Embryonic facial prominence (tissue), 1 donor: ENCODE data around the gene FBLN2.

Experiments
- DNase-seq: peaks from one replicate; pipeline ENCODE4 v3.0.0-alpha.2; 2016; ENCODE audit errors: extremely low spot score

Gene FBLN2

GRCh38 chr3:13581485-13582365 lies 32.8 kb downstream of the FBLN2 start:
- no peak for DNase-seq

- DNase-seq: no peak
Measured at GRCh38 chr3:13582366-13583250, 33.7 kb downstream of the FBLN2 start.

GRCh38 chr3:13583251-13584180 lies 34.6 kb downstream of the FBLN2 start:
- DNase-seq: no peak

DNA sequence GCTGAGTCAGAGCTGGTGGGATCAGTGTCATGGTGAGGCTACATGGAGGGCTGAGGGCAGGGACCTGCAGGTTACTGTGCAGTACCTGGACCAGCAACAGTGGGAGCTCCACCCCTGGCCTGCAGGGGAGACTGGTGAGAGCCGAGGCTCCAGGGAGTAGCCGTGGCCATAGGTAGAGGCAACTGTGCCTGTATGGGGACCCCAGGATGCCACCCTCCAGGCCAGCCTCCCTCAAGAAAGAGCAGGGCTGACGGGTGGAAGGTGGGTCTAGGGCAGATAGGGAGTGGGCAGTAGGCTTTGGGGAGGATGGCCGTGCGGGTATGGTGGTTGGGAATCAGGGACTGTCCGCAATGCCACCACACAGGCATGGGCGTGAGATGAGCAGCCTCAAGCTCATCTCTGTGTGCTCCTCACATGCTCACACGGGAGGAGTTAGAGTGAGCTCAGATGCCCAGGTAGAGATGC lies 35.5 kb downstream of the FBLN2 start:
- DNase-seq: no peak

- DNase-seq: no peak
Measured at GRCh38 chr3:13584901-13585300, 36.0 kb downstream of the FBLN2 start.

DNA sequence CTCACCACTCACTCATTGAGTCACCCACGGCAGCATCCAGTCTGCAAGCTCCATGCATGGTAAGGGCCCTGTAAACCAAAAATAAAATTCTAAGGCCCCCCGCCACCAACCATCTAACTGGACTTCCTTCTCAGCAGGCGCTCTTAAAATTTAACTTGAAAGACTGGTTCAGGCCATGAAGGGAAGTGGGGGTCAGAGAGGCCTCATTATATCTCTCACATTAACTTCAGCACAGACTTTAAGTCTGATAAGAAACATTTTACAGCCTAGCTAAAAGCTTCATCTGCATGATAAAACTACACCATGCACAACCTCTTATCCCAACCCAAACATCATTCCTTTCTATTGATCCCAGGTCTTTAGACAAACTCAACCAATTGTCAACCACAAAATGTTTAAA lies 38.5 kb downstream of the FBLN2 start:
- DNase-seq: no peak

GRCh38 chr3:13588221-13588701 lies 39.3 kb downstream of the FBLN2 start:
- no peak for DNase-seq

GRCh38 chr3:13588993-13589392 lies 40.1 kb downstream of the FBLN2 start:
- no peak for DNase-seq

DNA sequence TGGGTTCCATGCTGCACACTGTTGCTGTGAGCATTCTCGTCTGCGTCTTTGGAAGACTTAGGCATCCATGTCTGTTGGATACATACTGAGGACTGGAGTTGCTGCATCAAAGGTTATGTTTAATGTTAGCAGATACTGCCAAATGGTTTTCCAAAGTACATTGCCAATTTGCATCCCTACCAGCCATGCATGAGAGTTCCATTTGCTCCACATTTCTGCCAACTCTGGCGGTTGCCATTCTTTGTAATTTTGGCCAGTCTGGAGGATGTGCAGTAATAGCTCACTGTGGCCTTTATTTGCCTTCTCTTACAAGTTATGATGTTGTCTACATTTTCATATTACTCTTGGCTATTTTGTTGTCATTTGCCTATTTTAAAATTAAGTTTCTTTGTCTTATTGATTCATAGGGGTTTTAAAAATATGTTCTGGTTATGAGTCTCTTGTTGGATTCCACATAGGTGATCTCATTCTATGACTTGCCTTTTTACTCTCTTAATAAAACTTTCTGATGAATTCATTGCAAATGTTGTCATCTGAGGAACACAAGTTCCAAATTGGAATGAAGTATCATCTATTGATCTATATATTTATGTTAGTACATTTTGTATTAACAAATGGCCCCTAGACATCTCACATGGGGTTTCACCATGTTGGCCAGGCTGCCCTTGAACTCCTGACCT lies 42.1 kb downstream of the FBLN2 start:
- no peak for DNase-seq

DNA sequence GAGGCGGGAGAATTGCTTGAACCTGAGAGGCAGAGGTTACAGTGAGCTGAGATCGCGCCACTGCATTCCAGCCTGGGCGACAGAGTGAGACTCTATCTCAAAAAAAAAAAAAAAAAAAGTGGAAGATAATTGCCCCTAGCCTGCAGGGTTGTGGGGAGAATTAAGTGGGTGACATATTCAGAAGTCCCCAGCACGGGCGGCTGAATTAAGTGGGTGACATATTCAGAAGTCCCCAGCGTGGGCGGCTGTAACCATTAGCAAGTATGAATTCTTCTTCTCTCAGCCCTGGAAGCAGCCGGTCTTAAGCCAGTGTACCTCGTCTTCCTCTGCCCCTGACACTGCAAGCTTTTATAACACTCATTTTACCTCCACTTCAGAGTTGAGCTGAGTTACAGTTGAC lies 44.7 kb downstream of the FBLN2 start:
- no peak for DNase-seq

DNA sequence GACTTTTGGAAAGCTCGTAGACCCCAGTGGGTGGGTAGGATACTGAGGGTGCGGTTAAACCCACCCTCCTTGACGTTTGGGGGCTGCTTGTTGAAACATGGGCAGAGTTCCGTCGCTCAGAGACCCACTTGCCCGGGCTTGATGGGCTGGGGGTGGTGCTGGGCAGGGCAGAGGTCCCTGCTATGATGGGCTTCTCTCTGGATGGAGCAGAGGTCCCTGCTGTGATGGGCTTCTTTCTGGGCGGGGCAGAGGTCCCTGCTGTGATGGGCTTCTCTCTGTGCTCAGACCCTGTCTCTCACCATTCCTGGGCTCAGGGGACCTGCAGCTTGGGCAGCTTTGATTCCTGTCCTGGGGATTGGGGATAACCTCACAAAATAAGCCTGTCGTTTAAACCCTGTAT lies 45.2 kb downstream of the FBLN2 start:
- DNase-seq: no peak

DNA sequence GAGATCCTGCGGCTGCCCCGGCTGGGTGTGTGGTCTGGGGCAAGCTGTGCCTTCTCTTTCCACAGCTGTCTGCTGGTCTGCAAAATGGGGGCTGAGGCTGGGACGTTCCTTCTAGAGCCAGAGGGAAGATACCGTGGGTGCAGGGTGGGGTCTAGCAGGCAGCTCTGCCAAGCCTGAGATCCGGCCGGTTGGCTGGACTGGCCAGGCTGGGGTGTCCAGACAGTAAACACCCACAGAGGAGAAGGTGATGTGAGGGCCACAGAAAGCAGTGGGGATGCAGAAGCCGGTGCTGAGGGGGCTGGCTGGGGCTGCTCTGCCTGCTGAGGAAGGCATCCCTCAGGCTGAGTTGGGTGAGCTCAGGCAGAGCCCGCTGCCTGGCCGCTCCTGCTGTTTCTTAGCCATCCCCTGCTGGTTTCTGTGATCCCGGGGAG lies 46.1 kb downstream of the FBLN2 start:
- DNase-seq: no peak

DNA sequence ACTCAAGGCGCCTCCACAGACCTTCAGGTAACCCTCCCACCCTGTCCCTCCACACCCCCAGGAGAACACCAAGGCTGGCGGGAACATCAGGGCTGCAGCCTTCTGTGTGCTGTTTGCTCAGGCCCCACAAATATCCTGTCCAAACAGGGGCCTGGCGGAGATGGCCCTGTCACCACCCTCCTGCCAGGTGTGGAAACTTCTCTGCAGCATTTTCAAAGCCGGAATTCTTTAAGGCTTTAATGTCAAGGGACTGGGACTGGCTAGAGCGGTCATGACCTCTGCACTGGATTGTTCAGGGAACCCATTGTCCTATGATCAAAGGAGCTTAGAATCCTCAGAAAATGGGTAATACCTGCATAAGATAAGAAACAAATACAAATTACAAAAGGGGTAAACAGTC lies 46.6 kb downstream of the FBLN2 start:
- DNase-seq: no peak

- no peak for DNase-seq
Measured at GRCh38 chr3:13596426-13597205, 47.7 kb downstream of the FBLN2 start.

DNA sequence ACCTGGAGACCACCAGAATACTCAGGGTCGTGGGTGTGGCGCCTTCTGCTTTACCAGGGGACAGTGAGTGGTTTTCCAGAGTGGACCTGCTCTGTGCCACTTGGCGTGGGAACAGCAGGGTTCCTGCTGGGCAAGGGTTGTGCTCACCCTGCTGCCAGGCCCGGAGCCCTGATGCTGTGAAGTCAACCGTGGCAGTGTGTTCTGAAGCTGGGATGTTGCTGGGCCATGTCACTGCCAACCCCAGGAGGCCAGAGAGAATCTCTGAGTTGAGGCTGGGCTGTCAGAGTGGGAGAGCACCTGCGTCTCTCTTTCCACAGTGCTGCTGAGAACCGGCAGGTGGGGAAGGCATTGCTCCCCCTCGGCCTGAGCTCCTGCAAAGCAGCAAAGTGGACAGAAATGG lies 48.7 kb downstream of the FBLN2 start:
- no peak for DNase-seq

DNA sequence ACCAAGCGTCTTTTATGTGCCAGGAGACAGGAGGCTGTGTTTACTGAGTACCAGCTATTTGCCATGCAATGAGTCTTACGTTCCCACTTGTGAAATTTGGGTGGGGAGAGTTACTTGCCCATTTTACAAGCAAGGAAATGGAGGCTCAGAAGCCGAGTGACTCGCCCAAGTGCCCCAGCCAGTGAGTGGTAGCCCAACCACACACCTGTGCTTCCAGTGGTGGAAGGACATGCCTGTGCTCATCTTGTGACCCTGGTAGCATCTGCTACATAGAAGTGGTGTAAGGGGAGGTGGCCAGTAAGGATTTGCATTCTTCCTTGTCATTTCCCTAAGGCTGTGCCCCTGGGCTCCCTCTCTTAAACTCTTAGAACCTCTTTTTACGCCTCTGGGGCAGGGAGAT lies 49.3 kb downstream of the FBLN2 start:
- DNase-seq: no peak

GRCh38 chr3:13598926-13599886 lies 50.3 kb downstream of the FBLN2 start:
- DNase-seq: no peak

- DNase-seq: no peak
Measured at GRCh38 chr3:13599887-13600450, 51.0 kb downstream of the FBLN2 start.
